CD4-positive, alpha-beta T cell treated with Interleukin-21 for 1 hour (primary cell): ENCODE measurements around the gene KLHL14.

Experiments used
- DNase-seq: peaks from one replicate; pipeline ENCODE4 v3.0.0-alpha.2; 2020

Gene KLHL14

DNA sequence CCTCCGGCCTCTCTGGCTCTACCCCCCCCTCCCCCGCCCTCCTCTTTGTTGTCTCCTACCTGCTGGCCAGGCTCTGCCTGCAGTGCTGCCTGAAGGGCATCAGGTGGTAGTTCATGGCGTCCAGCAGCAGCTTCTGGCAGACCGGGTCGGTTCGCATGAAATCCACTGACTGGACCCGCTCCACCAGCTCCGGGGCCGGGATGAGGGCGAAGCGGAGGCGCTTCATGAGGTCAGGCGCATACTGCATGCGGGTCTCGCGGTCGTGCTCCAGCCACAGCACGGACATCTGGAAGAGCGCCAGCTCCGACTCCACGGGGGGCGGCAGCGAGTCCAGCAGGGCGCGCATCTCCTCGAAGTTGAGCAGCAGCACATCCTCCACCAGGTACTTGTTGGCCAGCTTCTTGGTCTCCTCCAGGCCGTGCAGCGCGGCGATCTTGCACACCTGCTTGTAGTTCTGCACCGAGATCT is 3.2 kb downstream of the KLHL14 start:
- no peak for DNase-seq

DNA sequence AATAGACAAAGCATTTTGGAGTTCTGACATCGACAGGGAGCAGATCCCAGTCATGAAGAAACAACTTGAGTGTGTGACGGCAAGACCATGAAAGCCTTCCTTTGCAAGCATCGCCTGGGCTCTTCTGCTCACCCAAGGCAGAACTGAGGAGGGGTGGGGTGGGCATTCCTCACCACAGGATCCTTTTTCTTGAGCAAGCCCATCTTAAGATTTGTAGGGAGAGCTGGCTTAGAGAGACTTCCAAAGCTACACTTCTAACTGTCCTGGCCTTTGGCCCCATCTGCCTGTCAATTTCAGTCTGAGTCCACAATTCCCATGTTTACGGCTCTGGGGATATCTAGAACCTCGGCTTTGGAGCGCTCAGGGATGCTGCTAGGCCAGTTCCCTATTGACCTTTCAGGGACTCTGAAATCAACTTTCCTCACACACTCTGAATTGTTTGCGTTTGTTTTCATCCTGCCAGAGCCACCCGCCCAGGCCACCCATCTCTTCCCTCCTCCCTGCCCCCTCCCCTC is 3.7 kb downstream of the KLHL14 start:
- no peak for DNase-seq

DNA sequence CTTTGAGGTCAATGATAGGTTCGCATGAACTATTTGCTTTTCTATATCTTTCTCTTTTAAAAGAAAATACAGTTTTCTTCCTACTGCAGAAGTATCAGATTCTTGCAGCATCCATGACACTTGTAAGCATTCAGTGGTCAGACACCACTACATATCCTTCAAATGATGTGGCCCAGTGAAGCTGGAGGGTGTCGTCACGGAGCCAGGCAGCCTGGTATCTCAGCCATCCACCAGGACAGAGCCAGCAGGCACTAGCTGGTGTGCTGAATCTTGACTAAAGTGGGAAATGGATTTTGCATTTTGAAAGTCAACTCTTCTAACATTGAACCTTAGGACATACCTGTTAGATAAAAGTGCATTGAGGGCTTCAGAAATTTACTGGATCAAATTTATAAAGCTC is 5.4 kb downstream of the KLHL14 start:
- no peak for DNase-seq

DNA sequence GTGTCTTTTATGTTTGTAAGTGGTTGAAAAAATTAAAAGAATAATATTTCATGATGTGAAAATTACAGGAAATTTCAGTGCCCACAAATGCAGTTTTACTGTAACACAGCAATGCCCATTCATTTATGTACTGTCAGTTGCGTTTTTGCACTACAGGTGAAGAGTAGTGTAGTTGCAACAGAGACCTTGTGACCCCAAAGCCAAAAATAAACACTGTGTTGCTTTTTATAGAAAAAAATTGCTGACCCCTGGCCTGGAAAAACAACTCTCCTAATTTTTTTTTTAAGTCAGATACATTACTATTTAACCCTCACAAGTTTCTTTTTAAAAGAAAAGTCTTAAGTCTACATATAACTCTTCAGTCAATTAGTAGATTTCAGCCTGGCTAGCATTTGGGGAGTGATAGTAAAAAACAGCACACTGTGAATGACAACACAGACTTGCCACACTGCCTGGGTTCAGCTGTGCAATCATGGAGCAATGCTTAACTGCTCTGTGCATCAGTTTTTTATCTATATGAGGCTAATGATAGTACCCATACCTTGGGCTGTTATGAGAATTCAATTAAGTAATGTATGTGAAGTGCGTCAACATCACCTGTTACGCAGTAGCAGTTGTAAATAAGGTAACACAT is 8.1 kb downstream of the KLHL14 start:
- no peak for DNase-seq

DNA sequence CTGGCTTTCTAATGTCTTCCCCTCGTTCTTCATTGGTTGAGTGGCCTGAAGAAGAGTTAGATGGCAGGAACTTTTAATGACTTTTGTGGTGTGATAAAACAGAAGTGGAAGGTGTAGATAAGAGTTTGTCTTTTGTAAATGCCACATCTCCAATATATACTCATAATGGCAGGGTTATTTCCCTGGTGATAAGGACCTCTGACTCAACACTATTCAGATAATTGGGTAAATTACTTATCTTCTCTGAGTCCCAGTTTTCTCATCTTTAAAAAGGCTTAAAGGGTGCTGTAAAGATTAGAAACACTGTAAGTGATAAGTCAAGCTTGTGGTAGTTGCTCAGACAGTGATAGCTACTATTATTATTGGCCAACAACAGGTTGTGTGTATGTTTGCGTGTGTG is 9.5 kb downstream of the KLHL14 start:
- no peak for DNase-seq

DNA sequence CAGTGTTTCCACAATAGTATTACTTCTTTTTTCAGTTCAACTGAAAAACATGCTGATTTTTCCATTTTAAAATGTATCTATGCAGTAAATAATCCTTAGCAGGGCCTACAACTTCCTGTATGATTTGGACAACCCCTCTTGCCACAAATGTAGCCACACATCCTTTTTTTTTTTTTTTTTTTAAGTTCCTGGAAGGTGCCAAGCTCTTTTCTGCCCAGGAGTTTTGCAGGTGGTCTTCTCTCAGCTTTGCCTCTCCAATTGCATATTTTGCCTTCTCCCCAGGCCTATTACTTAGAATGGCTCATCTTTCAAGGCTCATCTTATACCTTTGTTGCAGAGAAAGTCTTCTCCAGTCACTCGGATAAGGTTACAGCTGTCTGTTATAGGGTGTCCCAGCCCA is 11.6 kb downstream of the KLHL14 start:
- no peak for DNase-seq

DNA sequence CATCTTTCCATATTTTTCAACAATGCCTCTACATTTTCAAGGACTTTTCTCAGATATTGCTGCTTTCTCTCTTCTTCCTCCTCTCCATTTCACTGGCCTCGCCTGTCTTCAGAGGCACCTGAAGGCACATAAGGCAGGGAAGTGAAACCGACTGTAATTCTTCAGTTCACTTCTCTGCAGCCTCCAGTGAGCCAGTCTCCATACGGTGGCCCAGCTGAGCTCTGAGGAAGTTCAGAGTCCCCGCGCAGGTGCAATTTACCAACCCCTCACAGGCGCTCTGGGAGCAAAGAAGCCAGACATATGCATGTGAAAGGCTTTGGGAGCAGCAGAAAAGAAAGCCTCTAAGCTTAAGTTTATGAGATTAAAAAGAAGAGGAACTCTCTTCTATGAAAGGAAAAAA is 12.4 kb downstream of the KLHL14 start:
- no peak for DNase-seq

DNA sequence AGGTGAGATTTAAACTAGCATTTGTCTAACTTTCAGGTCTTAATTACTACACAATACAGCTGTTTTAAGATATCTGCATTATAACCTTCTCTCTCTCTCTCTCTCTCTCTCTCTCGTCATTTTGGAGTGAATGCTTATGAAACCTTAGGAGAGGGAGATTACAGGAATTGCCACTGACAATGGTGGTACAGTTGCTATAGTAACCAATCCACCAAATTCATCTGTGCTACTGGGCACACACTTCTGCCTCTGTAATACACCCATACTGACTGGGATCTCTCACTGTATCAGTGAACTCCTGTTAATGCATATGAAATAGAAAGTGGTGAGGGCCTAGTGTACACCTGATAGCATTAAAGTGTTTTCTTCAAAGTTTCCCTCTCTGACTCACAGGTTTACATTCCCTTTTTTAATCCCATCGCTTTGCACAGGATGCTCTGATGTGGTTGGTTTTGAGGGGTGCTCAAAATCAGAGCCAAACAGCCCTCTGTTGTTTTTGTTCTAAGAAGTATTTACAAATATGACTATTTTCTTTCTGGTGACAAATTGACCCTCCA is 13.1 kb downstream of the KLHL14 start:
- DNase-seq, result no peak

DNA sequence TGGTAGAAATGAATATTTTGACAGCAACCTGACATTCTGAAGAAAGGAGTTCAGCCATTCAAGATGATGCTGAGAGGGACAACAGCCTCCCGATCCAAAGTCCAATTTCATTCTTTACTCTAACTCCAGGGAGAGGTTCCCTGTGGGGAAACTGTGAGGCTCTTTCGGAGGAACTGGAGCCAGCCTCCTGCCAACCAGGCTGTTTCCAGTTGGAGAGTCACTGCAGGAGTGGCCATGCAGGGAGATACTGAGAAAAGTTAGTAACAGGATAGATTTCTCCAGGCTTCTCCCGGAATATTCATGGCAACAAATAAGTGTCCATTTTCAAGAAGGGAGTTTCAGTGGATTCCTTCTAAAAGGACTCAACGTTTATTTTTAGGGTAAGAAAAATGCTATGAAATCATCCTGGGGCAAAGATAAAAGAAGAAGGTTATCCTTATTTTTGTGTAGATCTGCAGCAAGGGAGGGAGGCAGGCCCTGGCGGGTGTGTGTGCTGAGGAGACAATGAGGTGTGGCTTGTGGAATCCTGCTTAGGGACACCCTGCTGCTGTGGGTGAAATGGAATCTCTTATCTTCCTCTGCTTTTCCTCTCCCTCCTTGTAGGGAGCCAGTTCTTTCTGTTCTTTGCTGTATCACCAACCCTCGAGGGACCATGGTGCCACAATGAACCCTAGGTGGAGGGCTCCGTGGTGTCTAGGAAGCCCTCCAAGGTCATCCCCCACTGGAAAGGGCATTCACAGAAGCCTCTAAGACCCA is 18.1 kb downstream of the KLHL14 start:
- no peak for DNase-seq

DNA sequence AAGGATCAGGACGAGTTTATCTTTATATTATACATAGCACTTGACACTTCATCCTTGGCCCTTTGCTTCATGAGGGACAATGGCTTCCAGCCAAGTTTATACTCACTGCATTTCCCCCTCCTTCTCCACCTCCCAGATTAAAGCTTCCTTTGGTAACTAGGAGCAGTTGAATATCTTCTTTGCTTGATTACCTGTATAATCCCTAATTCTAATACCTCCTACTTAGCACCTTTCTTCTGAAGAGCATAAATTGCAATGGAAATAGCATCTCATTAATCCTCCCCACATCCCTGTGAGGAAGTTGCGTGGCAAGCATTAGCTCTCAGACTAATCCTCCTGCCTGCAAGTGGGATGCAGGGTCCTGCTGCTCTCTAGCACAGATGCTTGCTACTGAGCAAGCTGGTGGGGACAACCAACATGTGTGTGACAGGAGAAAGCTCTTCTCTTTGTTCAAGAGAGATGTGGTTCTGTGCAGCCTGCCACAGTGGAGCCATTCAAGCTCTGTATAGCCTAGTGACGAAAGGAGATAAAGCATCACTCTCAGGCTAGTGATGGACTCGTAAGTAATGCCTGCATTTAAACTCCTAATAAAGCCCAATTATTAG is 19.1 kb downstream of the KLHL14 start:
- DNase-seq, result no peak

DNA sequence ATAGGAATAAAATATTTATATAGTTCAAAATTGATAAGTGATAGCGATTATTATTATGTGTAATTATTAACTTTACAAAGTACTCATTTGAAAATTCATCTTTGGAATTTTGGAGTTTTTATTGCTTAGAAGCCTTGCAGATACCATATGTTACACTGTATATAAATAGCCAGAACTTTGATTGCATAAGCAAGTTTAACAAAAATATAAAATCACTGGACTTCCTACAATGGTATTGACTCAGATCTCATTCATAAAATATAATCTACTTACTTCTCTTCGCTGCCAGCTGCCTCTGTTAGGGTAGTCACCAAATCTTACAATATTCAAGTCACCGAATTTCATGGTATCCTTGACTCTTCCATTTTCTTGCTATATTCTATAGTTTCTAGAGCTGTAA is 22.5 kb downstream of the KLHL14 start:
- no peak for DNase-seq

DNA sequence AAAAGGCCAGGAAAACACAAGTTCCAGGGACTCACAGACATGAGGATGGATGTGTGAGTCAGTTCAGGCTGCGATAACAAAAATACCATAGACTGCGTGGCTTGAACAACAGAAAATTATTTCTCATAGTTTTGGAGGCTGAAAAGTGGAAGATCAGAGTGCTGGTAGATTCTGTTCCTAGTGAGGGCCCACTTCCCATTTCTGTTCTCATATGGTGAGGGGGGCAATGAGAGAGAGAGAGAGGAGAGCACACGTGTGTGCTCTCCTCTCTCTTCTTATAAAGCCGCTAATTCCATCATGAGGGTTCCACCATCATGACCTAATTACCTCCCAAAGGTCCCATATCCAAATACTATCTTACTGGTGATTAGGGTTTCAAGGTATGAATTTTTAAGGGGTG is 23.0 kb downstream of the KLHL14 start:
- DNase-seq, result no peak

DNA sequence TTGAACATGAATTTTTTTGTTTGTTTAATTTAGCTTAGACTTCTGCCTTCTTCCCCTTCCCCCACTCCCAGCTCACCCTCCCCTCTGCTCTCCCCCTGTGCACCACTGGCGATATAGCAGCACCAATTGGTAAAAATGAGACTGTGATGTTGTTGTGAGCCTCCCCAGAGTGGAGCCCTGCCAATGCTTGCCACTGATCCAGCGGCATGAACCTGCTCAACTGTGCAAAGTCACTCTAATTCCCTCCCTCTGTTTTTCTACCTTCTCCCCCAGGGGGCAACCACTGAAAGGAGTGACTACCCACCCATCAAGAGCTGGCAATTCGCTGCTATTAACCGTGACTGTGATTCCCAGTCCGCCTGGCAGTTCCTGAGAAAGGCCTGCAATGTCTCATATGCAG is 30.2 kb downstream of the KLHL14 start:
- no peak for DNase-seq

DNA sequence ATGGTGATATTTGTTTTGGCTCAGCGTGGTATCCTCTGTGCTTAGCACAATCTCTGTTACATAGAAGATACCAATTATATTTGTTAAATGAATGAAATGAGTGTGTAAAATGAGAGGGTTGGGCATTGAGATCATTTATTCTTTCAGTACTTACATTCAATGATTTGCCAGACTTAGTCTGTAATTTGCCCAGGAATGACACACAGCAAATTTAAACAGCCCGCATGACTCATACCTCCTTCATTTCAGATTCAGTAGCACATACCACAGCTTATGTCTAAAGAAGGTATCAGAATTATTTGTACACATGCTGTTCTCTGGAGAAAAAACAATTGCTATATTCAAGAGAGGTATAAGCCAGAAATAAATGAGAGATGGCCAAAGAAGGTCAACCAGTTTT is 37.0 kb downstream of the KLHL14 start:
- DNase-seq, result no peak

DNA sequence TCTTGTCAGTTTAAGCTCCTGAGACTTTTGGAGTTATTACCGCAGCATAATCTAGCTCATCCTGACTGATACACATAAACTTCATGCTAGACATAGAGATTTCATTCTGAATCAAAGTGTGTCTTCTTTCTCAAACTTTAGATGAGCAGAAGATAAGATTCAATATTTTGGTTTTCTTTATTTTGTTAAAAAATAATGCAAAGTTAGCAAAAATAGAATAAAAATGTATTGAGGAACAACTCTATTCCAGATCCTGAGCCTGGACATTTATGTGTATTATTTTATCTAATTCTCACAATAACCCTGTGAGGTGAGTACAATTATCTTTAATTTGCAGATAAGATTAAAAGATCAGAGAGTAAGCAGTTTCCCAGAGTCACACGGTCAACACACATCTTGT is 38.4 kb downstream of the KLHL14 start:
- DNase-seq, result no peak

DNA sequence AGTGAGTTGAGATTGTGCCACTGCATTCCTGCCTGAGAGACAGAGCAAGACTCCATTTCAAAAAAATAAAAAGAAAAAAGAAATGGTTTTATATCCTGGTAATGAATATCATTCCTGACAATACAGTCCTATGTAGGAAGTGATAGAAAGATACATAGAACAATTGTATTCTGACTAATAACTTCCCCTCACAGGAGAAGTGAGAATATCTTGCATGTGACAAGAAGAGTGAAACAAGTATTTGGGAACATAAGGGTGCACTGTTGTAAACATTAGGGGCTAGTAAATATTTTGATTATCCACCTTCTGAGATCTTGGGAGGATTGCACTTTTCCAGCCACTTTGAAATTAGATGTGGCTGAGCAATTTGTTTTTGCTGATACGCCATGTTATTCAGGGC is 40.7 kb downstream of the KLHL14 start:
- DNase-seq, result no peak

DNA sequence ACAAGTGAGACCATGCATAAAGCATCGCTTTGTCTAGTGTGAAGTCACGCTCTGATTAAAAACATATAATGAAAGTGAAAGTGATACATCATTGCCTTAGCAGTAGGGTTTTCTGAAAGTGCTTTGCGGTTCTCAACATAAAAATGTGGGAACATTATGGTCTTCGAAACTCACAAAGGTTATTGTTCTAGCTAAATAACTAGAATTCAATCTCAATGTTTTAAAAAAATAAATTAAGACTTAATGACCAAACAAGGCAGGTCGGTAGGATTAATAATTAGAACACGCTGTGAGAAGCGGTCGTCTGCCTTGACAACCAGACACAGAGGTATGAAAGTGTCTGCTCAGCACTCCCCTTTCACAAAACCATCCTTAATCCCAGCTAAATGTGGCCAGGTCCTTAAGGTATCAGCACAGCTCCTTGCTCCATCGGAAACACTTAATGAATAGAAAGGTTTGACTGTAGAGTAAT is 42.2 kb downstream of the KLHL14 start:
- peak; percentile 15 for DNase-seq

DNA sequence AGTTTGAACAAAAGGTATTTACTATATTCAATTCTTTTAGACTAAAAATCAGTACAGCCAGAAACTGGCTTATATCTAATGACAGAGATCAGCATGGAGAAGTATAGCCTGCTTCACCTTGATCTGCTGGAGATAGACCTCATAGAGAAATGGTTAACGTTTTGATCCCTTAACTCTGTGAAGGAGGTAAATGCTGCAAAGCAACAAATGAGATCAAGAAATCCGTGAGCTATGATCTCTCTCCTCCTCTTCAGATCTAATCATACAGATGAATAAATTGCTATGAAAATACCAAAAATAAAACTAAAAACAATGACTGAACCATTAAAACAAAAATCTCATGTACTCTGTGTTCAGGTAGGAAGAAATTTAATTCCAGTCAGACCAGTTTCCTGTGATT is 42.8 kb downstream of the KLHL14 start:
- no peak for DNase-seq

DNA sequence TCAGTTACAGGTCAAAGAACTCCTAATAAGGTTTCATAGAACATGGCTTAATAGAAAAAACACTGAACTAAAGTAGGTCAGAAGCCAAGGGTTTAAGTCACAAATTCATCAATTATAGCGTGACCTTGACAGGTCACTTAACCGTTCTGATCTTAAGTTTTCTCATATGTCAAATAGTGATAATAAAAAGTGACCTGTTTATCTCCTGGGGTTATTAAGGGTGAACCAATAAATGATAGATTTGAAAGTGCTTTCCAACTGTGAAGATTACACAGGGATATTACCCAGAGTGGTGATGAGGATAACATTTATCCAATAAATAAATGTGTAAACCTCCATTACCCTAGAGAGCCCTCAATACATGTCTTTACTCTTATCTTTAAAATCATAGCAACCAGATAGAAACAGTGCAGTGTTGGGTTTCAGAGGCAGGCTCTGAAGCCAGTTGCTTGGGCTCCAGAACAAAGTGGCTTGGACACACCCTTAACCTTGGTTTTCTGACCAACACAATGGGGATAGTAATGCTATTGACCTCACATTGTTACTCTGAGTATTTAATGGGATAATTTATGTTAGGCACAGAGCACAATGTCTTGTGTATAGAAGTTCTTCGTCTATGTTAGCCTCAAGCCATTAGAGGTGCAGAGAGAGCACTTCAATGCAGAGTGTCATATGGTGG is 48.6 kb downstream of the KLHL14 start:
- DNase-seq, result no peak

DNA sequence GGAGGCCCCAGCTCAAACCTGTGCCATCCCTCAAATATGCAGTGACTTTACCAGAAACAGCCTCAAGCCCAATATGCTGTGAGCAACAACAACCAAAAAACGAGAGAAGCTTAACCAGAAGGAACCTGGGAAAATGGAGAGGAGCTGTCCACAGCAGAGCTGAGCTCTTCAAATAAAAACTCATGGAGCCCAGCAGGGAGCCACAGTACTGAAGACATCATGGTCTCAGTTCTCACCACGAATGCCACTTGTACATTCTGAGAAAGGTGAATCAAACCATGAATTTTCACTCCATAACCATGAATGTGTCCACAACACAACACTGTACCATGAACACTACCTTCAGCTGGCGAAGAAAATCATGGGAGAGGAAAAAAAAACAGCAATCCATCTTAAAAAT is 50.5 kb downstream of the KLHL14 start:
- DNase-seq, result no peak

DNA sequence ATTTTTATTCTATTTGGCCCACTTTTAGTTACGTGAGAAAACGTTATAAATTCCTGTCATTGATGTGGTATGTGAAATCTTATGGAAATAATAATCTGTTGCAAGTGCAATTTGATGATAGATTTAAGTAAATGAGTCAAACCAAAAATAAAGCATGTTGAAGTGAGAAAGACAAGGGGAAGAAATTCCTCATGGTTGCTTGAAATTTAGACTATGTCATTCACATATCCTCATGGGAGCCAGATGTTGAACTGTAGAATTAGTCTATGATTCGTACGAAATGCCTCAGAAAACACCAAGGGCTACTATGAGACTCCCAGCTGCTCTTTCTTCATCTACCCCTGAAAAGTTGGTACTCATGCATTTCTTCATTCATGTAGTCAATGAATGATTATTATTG is 55.7 kb downstream of the KLHL14 start:
- no peak for DNase-seq

DNA sequence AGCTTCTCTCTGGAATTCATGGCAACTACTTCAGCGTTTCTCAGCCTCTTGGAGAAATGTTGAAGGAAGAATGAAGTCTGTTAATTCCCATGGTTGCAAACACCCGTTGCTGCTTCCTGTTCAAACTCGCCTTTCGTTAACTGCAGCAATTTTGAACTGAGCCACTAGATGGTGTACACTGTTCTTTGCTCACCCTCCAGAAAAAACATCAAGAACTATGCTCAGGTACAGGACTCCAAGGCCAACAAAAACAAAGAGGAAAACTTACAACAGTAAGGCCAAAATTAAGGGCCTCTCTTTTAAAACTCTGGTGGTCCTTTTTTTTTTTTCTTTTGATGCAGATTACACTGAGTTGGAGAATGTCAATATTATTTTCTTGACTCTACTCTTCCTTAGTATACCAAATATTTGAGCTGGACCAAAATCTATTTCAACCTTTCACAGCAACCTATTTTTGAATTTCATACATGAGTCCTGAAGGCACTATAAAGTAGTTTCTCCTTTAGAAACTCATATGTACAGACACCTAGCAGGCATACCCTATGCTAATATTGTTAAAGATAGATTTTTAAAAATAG is 58.2 kb downstream of the KLHL14 start:
- peak; percentile 23 for DNase-seq

DNA sequence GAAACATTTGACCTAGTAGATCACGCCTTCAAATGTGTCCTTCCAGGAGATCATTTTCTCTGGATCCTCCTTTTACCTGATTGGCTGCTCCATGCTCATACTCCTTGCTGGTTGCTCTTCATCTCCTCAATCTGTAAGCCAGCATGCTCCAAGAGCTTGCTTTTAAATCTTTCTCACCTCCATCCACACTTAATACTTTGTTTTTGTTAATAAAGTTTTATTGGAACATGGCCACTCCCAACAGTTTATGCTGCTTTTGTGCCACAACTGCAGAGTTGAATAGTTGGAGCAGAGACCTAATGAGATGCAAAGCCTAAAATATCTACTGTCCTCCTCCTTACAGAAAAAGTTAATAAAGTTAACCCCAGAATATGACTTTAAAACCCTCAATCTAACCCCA is 60.0 kb downstream of the KLHL14 start:
- no peak for DNase-seq
